Heart left ventricle (tissue), 13 donors: Measurements from ENCODE around the gene PRDM16.

Source experiments
- POLR2A ChIP-seq, 2 donors: fragments of 450-650 bp; IDR thresholded peaks; one replicate each; pipeline ENCODE4 v1.6.1; 2017; ENCODE audit warnings: antibody characterized with exemption in 2 of 2, mild to moderate bottlenecking in 2 of 2, moderate library complexity in 2 of 2
- TF ChIP-seq, protein P1 (sequence below), 12 donors: fragments of 200-600 bp; sonication (generic) in 4 of 12; IDR thresholded peaks; one replicate each; pipeline versions ENCODE4 v1.5.0 to v1.8.0; 2018 to 2022; ENCODE audit warnings: antibody characterized with exemption in 12 of 12, mild to moderate bottlenecking in 5 of 12
- donor health status: ischemic (EF 13 %, LVEDD 7.1; RV severe dilation, severe dysfunction).
- donor health status: DM: no; HTN: yes; CAD: no.
- donor health status: DM: no; HTN: no; CAD: no.
- donor health status: ischemic (EF 25% LVEDD 6.9; RV normal size, moderate dysfunction).
- donor health status: ischemic (EF 25% LVEDD 5.7; RV mildly dilated, moderate dysfunction).
- donor health status: ischemic (EF 35%, LVEDD 5.7; RV mildly dilated, moderate dysfunction).
- donor health status: nonischemic (EF 11% LVEDD 7.7; RV severe dilation, severe dysfunction).
- donor health status: DM: yes; HTN: yes; CAD: no.
- donor health status: PGD.
- donor health status: ischemic (EF 29% LVEDD 5.4; RV normal size, mild dysfunction).
- donor health status: nonischemic (EF 23%, LVEDD 6.1; RV moderate dilation, normal function).

DNA sequence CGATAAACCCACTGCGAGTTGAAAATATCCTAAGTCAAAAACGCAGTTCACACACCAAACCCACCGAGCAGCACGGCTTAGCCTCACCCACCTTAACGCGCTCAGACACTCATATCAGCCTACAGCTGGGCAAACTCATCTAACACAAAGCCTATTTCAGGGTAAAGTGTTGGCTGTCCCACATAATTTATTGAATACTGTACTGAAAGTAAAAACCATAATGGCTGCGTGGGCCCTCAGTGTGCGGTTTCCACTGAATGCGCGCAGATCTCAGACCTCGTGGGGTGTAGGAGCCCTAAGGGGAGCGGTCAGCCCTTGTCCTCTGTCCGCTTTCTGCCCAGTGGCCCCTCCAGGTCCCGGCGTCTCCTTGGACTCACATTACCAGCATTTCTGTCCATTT lies 227.8 kb downstream of the PRDM16 start:
- no peak for TF ChIP-seq POLR2A (IDR thresholded peaks at IDR 0.05)
- TF ChIP-seq, protein P1, sequence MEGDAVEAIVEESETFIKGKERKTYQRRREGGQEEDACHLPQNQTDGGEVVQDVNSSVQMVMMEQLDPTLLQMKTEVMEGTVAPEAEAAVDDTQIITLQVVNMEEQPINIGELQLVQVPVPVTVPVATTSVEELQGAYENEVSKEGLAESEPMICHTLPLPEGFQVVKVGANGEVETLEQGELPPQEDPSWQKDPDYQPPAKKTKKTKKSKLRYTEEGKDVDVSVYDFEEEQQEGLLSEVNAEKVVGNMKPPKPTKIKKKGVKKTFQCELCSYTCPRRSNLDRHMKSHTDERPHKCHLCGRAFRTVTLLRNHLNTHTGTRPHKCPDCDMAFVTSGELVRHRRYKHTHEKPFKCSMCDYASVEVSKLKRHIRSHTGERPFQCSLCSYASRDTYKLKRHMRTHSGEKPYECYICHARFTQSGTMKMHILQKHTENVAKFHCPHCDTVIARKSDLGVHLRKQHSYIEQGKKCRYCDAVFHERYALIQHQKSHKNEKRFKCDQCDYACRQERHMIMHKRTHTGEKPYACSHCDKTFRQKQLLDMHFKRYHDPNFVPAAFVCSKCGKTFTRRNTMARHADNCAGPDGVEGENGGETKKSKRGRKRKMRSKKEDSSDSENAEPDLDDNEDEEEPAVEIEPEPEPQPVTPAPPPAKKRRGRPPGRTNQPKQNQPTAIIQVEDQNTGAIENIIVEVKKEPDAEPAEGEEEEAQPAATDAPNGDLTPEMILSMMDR (IDR thresholded peaks at IDR 0.05): no peak
